ENCODE results near the gene CD1B. TPM values are rescaled to one million over a fixed set of nuclear protein-coding genes. Genes with fewer than 3 reads are reported as not detected.

The CD1B gene
- total and polyA plus RNA-seq, 2 experiments from 2014 or later, result not detected

DNA sequence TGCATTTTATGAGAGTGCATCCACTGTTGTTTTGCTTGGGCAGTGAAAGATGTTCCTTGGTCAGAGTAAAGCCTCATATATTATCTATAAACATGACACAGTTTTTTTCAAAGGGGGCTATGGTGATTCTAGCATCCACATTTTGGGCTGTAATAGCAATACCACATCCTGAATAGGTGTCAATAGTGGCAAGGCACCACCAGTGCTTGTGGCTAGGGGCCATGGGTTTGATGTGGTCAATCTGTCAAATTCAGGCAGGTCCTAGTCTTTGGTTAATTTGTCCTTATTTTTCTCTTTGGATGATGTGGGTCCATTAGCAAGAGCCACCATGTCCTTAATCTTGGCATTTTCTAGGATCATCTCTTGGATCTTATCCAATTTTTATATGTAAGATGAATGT, 35.5 kb upstream of the CD1B start:
- H3K79me2 ChIP-seq (ENCODE audit: insufficient read depth), result no peaks in the 10 kb centered on the region
- no peaks in the 10 kb centered on the region for H3F3A ChIP-seq (ENCODE audit: insufficient read depth)
- no peaks in the 10 kb centered on the region for H3K27me3 ChIP-seq (replicated peaks; ENCODE audit: insufficient read depth)
- no peaks in the 10 kb centered on the region for H3K9me2 ChIP-seq (ENCODE audit: insufficient read depth)
- no peak overlapping the region for H3K4me2 ChIP-seq (ENCODE audit: unreplicated experiment)
- TF ChIP-seq EZH2phosphoT487 (IDR thresholded peaks at IDR 0.05; ENCODE audit: insufficient read depth, low read depth) (no peak), EZH2 (IDR thresholded peaks at IDR 0.05; ENCODE audit: insufficient read depth, poor library complexity, severe bottlenecking) (no peak)
- no peak for DNase-seq
- in situ Hi-C loops (cut with MboI), result no loop called here
- H3K9me3 ChIP-seq (ENCODE audit: low read depth), result no peaks in the 10 kb centered on the region
- no peak overlapping the region for H3K27ac ChIP-seq
- H4K20me1 ChIP-seq (ENCODE audit: insufficient read depth), result no peaks in the 10 kb centered on the region
- H2AFZ ChIP-seq, result no peak overlapping the region
- H3K4me3 ChIP-seq, result no peak overlapping the region
- H3K9ac ChIP-seq, result no peak overlapping the region
- no peaks in the 10 kb centered on the region for H3K36me3 ChIP-seq (ENCODE audit: low read depth)
- no peaks in the 10 kb centered on the region for H3K4me1 ChIP-seq (ENCODE audit: insufficient read depth)

DNA sequence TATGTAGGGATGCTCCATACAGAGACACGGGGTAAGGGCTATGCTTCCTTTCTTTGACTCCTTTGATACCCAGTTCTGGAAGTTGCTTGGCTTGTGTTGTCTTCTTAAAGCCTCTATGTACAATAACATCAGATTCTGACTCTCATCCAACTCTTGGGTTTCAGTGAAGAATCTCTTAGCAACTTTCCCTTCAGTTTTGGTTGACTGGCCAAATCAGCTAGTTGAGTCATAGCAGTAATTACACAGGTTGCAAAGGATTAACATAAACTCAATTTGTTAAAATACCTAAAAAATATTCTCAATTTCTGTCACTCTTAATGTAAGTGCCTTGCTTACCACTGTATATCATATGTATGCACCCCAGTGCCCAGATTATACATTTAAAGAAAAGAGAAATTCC, 31.6 kb upstream of the CD1B start:
- Histone ChIP-seq H3K9me3 (ENCODE audit: low read depth) (no peaks in the 10 kb centered on the region), H3K4me1 (ENCODE audit: insufficient read depth) (no peaks in the 10 kb centered on the region), H3K79me2 (ENCODE audit: insufficient read depth) (no peaks in the 10 kb centered on the region), H3K9ac (no peak overlapping the region), H3F3A (ENCODE audit: insufficient read depth) (no peaks in the 10 kb centered on the region), H3K4me3 (no peak overlapping the region), H3K9me2 (ENCODE audit: insufficient read depth) (no peaks in the 10 kb centered on the region), H3K4me2 (ENCODE audit: unreplicated experiment) (no peak overlapping the region), H4K20me1 (ENCODE audit: insufficient read depth) (no peaks in the 10 kb centered on the region), H3K27me3 (replicated peaks; ENCODE audit: insufficient read depth) (no peaks in the 10 kb centered on the region), H2AFZ (no peak overlapping the region), H3K27ac (no peak overlapping the region), H3K36me3 (ENCODE audit: low read depth) (no peaks in the 10 kb centered on the region)
- WGBS, 2 experiments (ENCODE audit: low coverage in 1 of 2, low lambda C conversion rate in 2 of 2, missing lambda C conversion rate in 2 of 2), result 0 to 8% methylated on average over 1 of the region's 1 CpG
- in situ Hi-C loops (cut with MboI), result no loop called here
- TF ChIP-seq EZH2phosphoT487 (IDR thresholded peaks at IDR 0.05; ENCODE audit: insufficient read depth, low read depth) (no peak), EZH2 (IDR thresholded peaks at IDR 0.05; ENCODE audit: insufficient read depth, poor library complexity, severe bottlenecking) (no peak)
- DNase-seq, result no peak

DNA sequence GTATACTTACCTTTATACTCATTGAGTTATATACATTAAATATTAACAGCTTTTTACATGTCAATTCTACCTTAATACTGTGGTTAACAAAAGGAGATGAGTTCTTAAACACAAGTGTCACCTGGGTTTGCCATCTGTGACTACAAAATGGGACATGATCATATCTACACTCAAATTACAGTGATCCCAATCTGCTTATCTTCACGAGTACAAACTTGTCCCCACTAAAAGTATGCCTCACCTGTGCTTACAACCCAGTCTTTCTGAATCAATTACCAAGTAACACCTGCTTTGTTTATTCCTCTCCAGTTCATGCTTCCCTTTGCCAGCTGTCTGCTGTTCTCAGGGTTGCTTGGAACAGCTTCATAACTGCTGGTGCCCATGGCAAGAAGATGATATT, 31.2 kb upstream of the CD1B start:
- H3K4me2 ChIP-seq (ENCODE audit: unreplicated experiment), result no peak overlapping the region
- H3K4me3 ChIP-seq, result no peak overlapping the region
- 4 to 5% methylated on average over 1 of the region's 1 CpG for WGBS, 2 experiments (ENCODE audit: low coverage in 1 of 2, low lambda C conversion rate in 2 of 2, missing lambda C conversion rate in 2 of 2)
- H3K27me3 ChIP-seq (replicated peaks; ENCODE audit: insufficient read depth), result no peaks in the 10 kb centered on the region
- no peaks in the 10 kb centered on the region for H3K79me2 ChIP-seq (ENCODE audit: insufficient read depth)
- H3K36me3 ChIP-seq (ENCODE audit: low read depth), result no peaks in the 10 kb centered on the region
- H2AFZ ChIP-seq, result no peak overlapping the region
- H3K9me2 ChIP-seq (ENCODE audit: insufficient read depth), result no peaks in the 10 kb centered on the region
- no peaks in the 10 kb centered on the region for H4K20me1 ChIP-seq (ENCODE audit: insufficient read depth)
- TF ChIP-seq EZH2phosphoT487 (IDR thresholded peaks at IDR 0.05; ENCODE audit: insufficient read depth, low read depth) (no peak), EZH2 (IDR thresholded peaks at IDR 0.05; ENCODE audit: insufficient read depth, poor library complexity, severe bottlenecking) (no peak)
- H3K9ac ChIP-seq, result no peak overlapping the region
- H3K27ac ChIP-seq, result no peak overlapping the region
- H3F3A ChIP-seq (ENCODE audit: insufficient read depth), result no peaks in the 10 kb centered on the region
- no peak for DNase-seq
- H3K9me3 ChIP-seq (ENCODE audit: low read depth), result no peaks in the 10 kb centered on the region
- H3K4me1 ChIP-seq (ENCODE audit: insufficient read depth), result no peaks in the 10 kb centered on the region
- in situ Hi-C loops (cut with MboI), result no loop called here

DNA sequence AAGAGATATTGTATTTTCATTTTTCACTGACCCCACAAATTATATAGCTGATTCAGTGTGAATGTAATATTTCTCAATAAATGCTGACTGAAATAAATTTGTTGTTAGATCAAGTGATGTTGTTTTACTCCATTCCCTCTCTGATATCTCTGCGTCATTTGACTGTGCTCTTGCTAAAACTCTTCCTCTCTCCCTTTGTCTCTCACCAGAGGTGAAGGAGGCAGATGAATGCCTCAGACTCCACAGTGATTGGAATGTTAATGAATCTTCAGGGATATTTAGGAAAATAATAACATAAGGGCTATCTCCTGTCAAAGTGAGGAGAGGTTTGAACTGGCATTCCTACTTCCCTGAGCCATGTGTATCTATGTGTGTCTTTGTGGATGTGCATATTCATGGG, 26.1 kb upstream of the CD1B start:
- in situ Hi-C loops (cut with MboI), result no loop called here
- H3K79me2 ChIP-seq (ENCODE audit: insufficient read depth), result no peaks in the 10 kb centered on the region
- no peaks in the 10 kb centered on the region for H3K36me3 ChIP-seq (ENCODE audit: low read depth)

DNA sequence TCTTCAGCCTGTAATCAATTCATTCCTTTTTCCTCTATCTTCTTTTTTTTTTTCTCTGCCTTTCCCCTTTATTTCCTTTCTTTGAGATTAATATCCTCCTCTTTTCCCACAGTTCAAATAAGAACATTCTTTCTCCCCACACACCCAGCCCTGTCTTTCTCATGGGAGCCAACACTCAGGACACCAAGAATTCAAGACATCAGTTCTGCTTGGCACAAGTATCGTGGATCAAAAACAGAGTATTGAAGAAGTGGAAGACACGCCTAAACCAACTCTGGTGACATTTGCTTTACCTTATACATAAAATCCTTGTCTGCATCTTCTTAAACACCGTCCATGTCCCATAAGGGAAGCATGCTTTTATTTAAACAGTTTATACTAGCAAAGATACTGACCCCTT, 25.3 kb upstream of the CD1B start:
- Histone ChIP-seq H3K27ac (no peak overlapping the region), H3K27me3 (replicated peaks; ENCODE audit: insufficient read depth) (no peaks in the 10 kb centered on the region), H3K36me3 (ENCODE audit: low read depth) (no peaks in the 10 kb centered on the region), H3K4me2 (ENCODE audit: unreplicated experiment) (no peak overlapping the region), H3K4me1 (ENCODE audit: insufficient read depth) (no peaks in the 10 kb centered on the region), H3K4me3 (no peak overlapping the region), H4K20me1 (ENCODE audit: insufficient read depth) (no peaks in the 10 kb centered on the region), H3K9ac (no peak overlapping the region), H3F3A (ENCODE audit: insufficient read depth) (no peaks in the 10 kb centered on the region), H3K9me3 (ENCODE audit: low read depth) (no peaks in the 10 kb centered on the region), H3K79me2 (ENCODE audit: insufficient read depth) (no peaks in the 10 kb centered on the region), H3K9me2 (ENCODE audit: insufficient read depth) (no peaks in the 10 kb centered on the region), H2AFZ (no peak overlapping the region)
- WGBS, 2 experiments (ENCODE audit: low coverage in 1 of 2, low lambda C conversion rate in 2 of 2, missing lambda C conversion rate in 2 of 2), result 5 to 6% methylated on average over 3 of the region's 3 CpGs
- no peak for DNase-seq
- TF ChIP-seq EZH2 (IDR thresholded peaks at IDR 0.05; ENCODE audit: insufficient read depth, poor library complexity, severe bottlenecking), result no peak
- no peak for TF ChIP-seq EZH2phosphoT487 (IDR thresholded peaks at IDR 0.05; ENCODE audit: insufficient read depth, low read depth)
- in situ Hi-C loops (cut with MboI), result no loop called here

More for the DNA sequence above, 26.1 kb upstream of the CD1B start:
- no peaks in the 10 kb centered on the region for H3F3A ChIP-seq (ENCODE audit: insufficient read depth)
- 36 to 41% methylated on average over 1 of the region's 1 CpG for WGBS, 2 experiments (ENCODE audit: low coverage in 1 of 2, low lambda C conversion rate in 2 of 2, missing lambda C conversion rate in 2 of 2)
- no peak overlapping the region for H3K27ac ChIP-seq
- no peak overlapping the region for H3K9ac ChIP-seq
- H4K20me1 ChIP-seq (ENCODE audit: insufficient read depth), result no peaks in the 10 kb centered on the region
- TF ChIP-seq EZH2phosphoT487 (IDR thresholded peaks at IDR 0.05; ENCODE audit: insufficient read depth, low read depth), result no peak
- no peaks in the 10 kb centered on the region for H3K4me1 ChIP-seq (ENCODE audit: insufficient read depth)
- H3K4me2 ChIP-seq (ENCODE audit: unreplicated experiment), result no peak overlapping the region
- H2AFZ ChIP-seq, result no peak overlapping the region
- no peaks in the 10 kb centered on the region for H3K27me3 ChIP-seq (replicated peaks; ENCODE audit: insufficient read depth)
- H3K9me2 ChIP-seq (ENCODE audit: insufficient read depth), result no peaks in the 10 kb centered on the region
- no peak overlapping the region for H3K4me3 ChIP-seq
- DNase-seq, result no peak
- H3K9me3 ChIP-seq (ENCODE audit: low read depth), result no peaks in the 10 kb centered on the region

Data from GM23248 (cell line).